ENCODE results near the gene C3orf22.
"Not testable (repeated sequence)": the region's sequence is repeated elsewhere in the genome, so short reads cannot be mapped to it uniquely, and the experiment has no call there.

C3orf22 gene

GRCh38 chr3:126542340-126543241 lies 16.1 kb downstream of the C3orf22 start:
- DNase-seq, result no peak

GRCh38 chr3:126541628-126542339 lies 16.9 kb downstream of the C3orf22 start:
- no peak for DNase-seq

- no peak for DNase-seq
Measured at GRCh38 chr3:126540951-126541627, 17.6 kb downstream of the C3orf22 start.

GRCh38 chr3:126540342-126540849 lies 18.3 kb downstream of the C3orf22 start:
- DNase-seq, result no peak

GRCh38 chr3:126539558-126540250 lies 19.0 kb downstream of the C3orf22 start:
- no peak for DNase-seq

- no peak for DNase-seq
Measured at GRCh38 chr3:126538966-126539365, 19.8 kb downstream of the C3orf22 start.

GRCh38 chr3:126538316-126538715 lies 20.4 kb downstream of the C3orf22 start:
- DNase-seq, result no peak

GRCh38 chr3:126537730-126538281 lies 20.9 kb downstream of the C3orf22 start:
- DNase-seq, result no peak

- no peak for DNase-seq
Measured at GRCh38 chr3:126537116-126537729, 21.5 kb downstream of the C3orf22 start.

- no peak for DNase-seq
Measured at GRCh38 chr3:126536126-126536525, 22.6 kb downstream of the C3orf22 start.

GRCh38 chr3:126535636-126536035 lies 23.1 kb downstream of the C3orf22 start:
- DNase-seq, result no peak

- not testable (repeated sequence) for DNase-seq
Measured at GRCh38 chr3:126534716-126535115, 24.0 kb downstream of the C3orf22 start.

GRCh38 chr3:126533506-126533905 lies 25.2 kb downstream of the C3orf22 start:
- no peak for DNase-seq

GRCh38 chr3:126531051-126531330 lies 27.7 kb downstream of the C3orf22 start:
- DNase-seq, result no peak

- DNase-seq, result no peak
Measured at GRCh38 chr3:126530171-126531050, 28.3 kb downstream of the C3orf22 start.

GRCh38 chr3:126529585-126530170 lies 29.1 kb downstream of the C3orf22 start:
- no peak for DNase-seq

GRCh38 chr3:126528800-126529541 lies 29.8 kb downstream of the C3orf22 start:
- no peak for DNase-seq

- no peak for DNase-seq
Measured at GRCh38 chr3:126528419-126528799, 30.3 kb downstream of the C3orf22 start.

GRCh38 chr3:126527455-126528211 lies 31.1 kb downstream of the C3orf22 start:
- no peak for DNase-seq
